IMR-90 (cell line): ENCODE results near the gene BTBD9. TPM values are rescaled to one million over a fixed set of nuclear protein-coding genes. Genes with fewer than 3 reads are reported as not detected.

Source experiments
- ATAC-seq: fragments of 200-7000 bp; cut with Tn5 transposase; 2 replicates; pipeline ENCODE4 v1.9.1; 2020; ENCODE audit warnings: low read depth, mild to moderate bottlenecking, moderate library complexity
- BruUV-seq: library from RNA; stranded (reverse); fragments of 400-500 nt; replicated peaks from 2 replicates; lab custom pipeline; 2021; lab: Mats Ljungman, UMichigan
- CTCF ChIA-PET: fragments of 300-600 bp; formaldehyde crosslinking; extraction: SDS; loops from one replicate; lab custom pipeline; 2021; ENCODE audit warnings: antibody characterized with exemption; lab: Yijun Ruan, JAX
- POLR2A ChIA-PET: fragments of 300-600 bp; sonication (Branson Sonifier 250); formaldehyde crosslinking; loops from one replicate; lab custom pipeline; 2022; ENCODE audit warnings: antibody characterized with exemption; ENCODE audit not compliant: unreplicated experiment; lab: Charles Lee
- DNase-seq: peaks from one replicate; pipeline ENCODE4 v3.0.0; 2013
- H2AFZ ChIP-seq: replicated peaks from 2 replicates; pipeline ENCODE3; 2013; ENCODE audit warnings: low read length, mild to moderate bottlenecking; ENCODE audit not compliant: poor library complexity
- H2AK5ac ChIP-seq: 2 replicates; pipeline ENCODE4 v1.6.1; 2013; ENCODE audit warnings: low read depth, low read length, inconsistent platforms
- H2AK9ac ChIP-seq: replicated peaks from 2 replicates; pipeline ENCODE3; 2013; ENCODE audit warnings: mild to moderate bottlenecking, low read depth, low read length, moderate library complexity; ENCODE audit not compliant: poor library complexity
- H2BK120ac ChIP-seq: 2 replicates; pipeline ENCODE4 v1.6.1; 2013; ENCODE audit warnings: low read depth, low read length, inconsistent platforms
- H2BK15ac ChIP-seq: 3 replicates; pipeline ENCODE4 v1.6.1; 2013; ENCODE audit warnings: low read depth, low read length, inconsistent platforms
- H2BK20ac ChIP-seq: 2 replicates; pipeline ENCODE4 v1.6.1; 2013; ENCODE audit warnings: low read depth, mild to moderate bottlenecking, inconsistent platforms, low read length, moderate library complexity
- H2BK5ac ChIP-seq: 2 replicates; pipeline ENCODE4 v1.6.1; 2013; ENCODE audit warnings: mild to moderate bottlenecking, low read depth, low read length, inconsistent platforms; ENCODE audit not compliant: poor library complexity, severe bottlenecking
- H3K14ac ChIP-seq: replicated peaks from 2 replicates; pipeline ENCODE4 v1.6.1; 2013; ENCODE audit warnings: low read depth, low read length, inconsistent platforms
- H3K18ac ChIP-seq: 2 replicates; pipeline ENCODE4 v1.6.1; 2013; ENCODE audit warnings: low read depth, low read length, control low read depth
- H3K23ac ChIP-seq: 2 replicates; pipeline ENCODE4 v1.6.1; 2013; ENCODE audit warnings: low read depth, low read length, inconsistent platforms
- H3K27ac ChIP-seq: 2 replicates; pipeline ENCODE4 v1.5.1; 2013; ENCODE audit warnings: mild to moderate bottlenecking, control low read depth, low read length; ENCODE audit not compliant: insufficient read depth
- H3K27me3 ChIP-seq: 2 replicates; pipeline ENCODE4 v1.6.1; 2013; ENCODE audit warnings: low read length; ENCODE audit not compliant: control insufficient read depth, insufficient read depth
- H3K36me3 ChIP-seq: 2 replicates; pipeline ENCODE4 v1.6.1; 2013; ENCODE audit warnings: low read length, mixed read lengths; ENCODE audit not compliant: control insufficient read depth, insufficient read depth
- H3K4ac ChIP-seq: 2 replicates; pipeline ENCODE4 v1.6.1; 2013; ENCODE audit warnings: low read depth, low read length, inconsistent platforms
- H3K4me1 ChIP-seq: 2 replicates; pipeline ENCODE4 v1.6.1; 2013; ENCODE audit warnings: low read length, mixed read lengths; ENCODE audit not compliant: control insufficient read depth, insufficient read depth
- H3K4me2 ChIP-seq: 2 replicates; pipeline ENCODE4 v1.6.1; 2013; ENCODE audit warnings: low read depth, mild to moderate bottlenecking, control low read depth, low read length, moderate library complexity
- H3K4me3 ChIP-seq: 2 replicates; pipeline ENCODE4 v1.5.1; 2013; ENCODE audit warnings: low read depth, mild to moderate bottlenecking, control low read depth, low read length, moderate library complexity; ENCODE audit not compliant: insufficient read depth
- H3K56ac ChIP-seq: 2 replicates; pipeline ENCODE4 v1.6.1; 2013; ENCODE audit warnings: low read length, inconsistent platforms; ENCODE audit not compliant: insufficient read depth; ENCODE audit errors: extremely low read depth
- H3K79me1 ChIP-seq, 2 experiments: 2 replicates each; pipeline ENCODE4 v1.6.1; 2013; ENCODE audit warnings: low read length in 2 of 2, inconsistent platforms in 1 of 2, low read depth in 1 of 2
- H3K9ac ChIP-seq: 2 replicates; pipeline ENCODE4 v1.6.1; 2013; ENCODE audit warnings: low read depth, low read length, control low read depth
- H3K9me1 ChIP-seq: 2 replicates; pipeline ENCODE4 v1.6.1; 2013; ENCODE audit warnings: low read length, inconsistent platforms; ENCODE audit not compliant: insufficient read depth
- H3K9me3 ChIP-seq: 2 replicates; pipeline ENCODE4 v1.6.1; 2013; ENCODE audit warnings: low read length; ENCODE audit not compliant: control insufficient read depth, insufficient read depth
- H4K20me1 ChIP-seq: 2 replicates; pipeline ENCODE4 v1.6.1; 2013; ENCODE audit warnings: low read length, inconsistent platforms; ENCODE audit not compliant: insufficient read depth
- H4K5ac ChIP-seq: 2 replicates; pipeline ENCODE4 v1.6.1; 2013; ENCODE audit warnings: mild to moderate bottlenecking, low read depth, low read length, control low read depth
- H4K8ac ChIP-seq, 2 experiments: 2 replicates each; pipeline ENCODE4 v1.6.1; 2013; ENCODE audit warnings: low read depth in 2 of 2, low read length in 2 of 2, control low read depth in 1 of 2, inconsistent platforms in 1 of 2
- H4K91ac ChIP-seq: 2 replicates; pipeline ENCODE4 v1.6.1; 2013; ENCODE audit warnings: low read depth, low read length, inconsistent platforms; ENCODE audit not compliant: insufficient read depth
- BHLHE40 ChIP-seq: fragments of 150-350 bp; IDR thresholded peaks from 2 replicates; pipeline ENCODE4 v1.6.1; 2016; ENCODE audit warnings: mild to moderate bottlenecking, low read depth, low read length
- CEBPB ChIP-seq: IDR thresholded peaks from 2 replicates; pipeline ENCODE4 v1.6.1; 2012; ENCODE audit warnings: low read depth, low read length, improper control_type of control experiment
- CHD1 ChIP-seq: IDR thresholded peaks from 2 replicates; pipeline ENCODE4 v1.6.1; 2012; ENCODE audit warnings: low read depth, low read length, improper control_type of control experiment
- FOS ChIP-seq: fragments of 150-350 bp; IDR thresholded peaks from 2 replicates; pipeline ENCODE4 v1.6.1; 2016; ENCODE audit warnings: low read depth, low read length
- MAFK ChIP-seq: IDR thresholded peaks from 2 replicates; pipeline ENCODE4 v1.6.1; 2012; ENCODE audit warnings: low read depth, low read length, improper control_type of control experiment
- MAZ ChIP-seq: IDR thresholded peaks from 2 replicates; pipeline ENCODE4 v1.6.1; 2012; ENCODE audit warnings: low read depth, mild to moderate bottlenecking, low read length, improper control_type of control experiment, moderate library complexity, borderline replicate concordance
- MXI1 ChIP-seq: IDR thresholded peaks from 2 replicates; pipeline ENCODE4 v1.6.1; 2012; ENCODE audit warnings: low read depth, mild to moderate bottlenecking, low read length, moderate library complexity, borderline replicate concordance
- NFE2L2 ChIP-seq: fragments of 150-350 bp; IDR thresholded peaks from 2 replicates; pipeline ENCODE4 v1.6.1; 2016; ENCODE audit warnings: low read depth, mild to moderate bottlenecking, low read length
- POLR2A ChIP-seq: IDR thresholded peaks from 2 replicates; pipeline ENCODE4 v1.6.1; 2012; ENCODE audit warnings: mild to moderate bottlenecking, low read depth, low read length
- RAD21 ChIP-seq: IDR thresholded peaks from 2 replicates; pipeline ENCODE4 v1.6.1; 2012; ENCODE audit warnings: low read length, improper control_type of control experiment
- RCOR1 ChIP-seq: IDR thresholded peaks from 2 replicates; pipeline ENCODE4 v1.6.1; 2012; ENCODE audit warnings: mild to moderate bottlenecking, low read length, improper control_type of control experiment; ENCODE audit not compliant: insufficient replicate concordance
- RFX5 ChIP-seq: IDR thresholded peaks from 2 replicates; pipeline ENCODE4 v1.8.0; 2012; ENCODE audit warnings: low read depth, mild to moderate bottlenecking, low read length, moderate library complexity
- SMC3 ChIP-seq: fragments of 150-350 bp; IDR thresholded peaks from 2 replicates; pipeline ENCODE4 v1.6.1; 2016; ENCODE audit warnings: low read depth, mild to moderate bottlenecking, antibody characterized with exemption, low read length, moderate library complexity
- WGBS, 2 experiments: methylation state at CpG; one replicate each; pipeline versions ENCODE4 v1.1.5 to v1.1.7; 2013; ENCODE audit warnings: missing lambda C conversion rate in 2 of 2; ENCODE audit not compliant: insufficient read length in 1 of 2; ENCODE audit errors: extremely low coverage in 2 of 2; 5-methylcytosine and 5-hydroxymethylcytosine counted together
- dilution Hi-C: fragments of 300-500 bp; cut with HindIII; formaldehyde crosslinking; loops from one replicate; pipeline ENCODE4 v1.14.3; 2018; ENCODE audit warnings: low sequenced_read_pairs; ENCODE audit not compliant: unreplicated experiment
- in situ Hi-C: fragments of 300-500 bp; cut with MboI; formaldehyde crosslinking; loops from 3 replicates; pipeline ENCODE4 v1.14.3; 2019; ENCODE audit warnings: low sequenced_read_pairs, inconsistent platforms, mixed read lengths
- intact Hi-C: fragments of 100-400 bp; cut with micrococcal nuclease; formaldehyde crosslinking; loops from 2 replicates; pipeline ENCODE4 v1.10.0; 2022
- polyA plus RNA-seq, 3 experiments: library from polyadenylated mRNA; depleted of rRNA; stranded (reverse); fragments of >200 nt; gene quantifications; 2 replicates each; pipeline ENCODE4 v1.2.3, GENCODE V29; 2012; ENCODE audit warnings: low replicate concordance in 1 of 3
- total RNA-seq: library from RNA; depleted of rRNA; stranded (reverse); fragments of >200 nt; gene quantifications from 2 replicates; pipeline ENCODE4 v1.2.3, GENCODE V29; 2012
- TF ChIP-seq, protein P1 (sequence below): conservative IDR thresholded peaks from 2 replicates; pipeline ENCODE4 v1.5.1; 2012; ENCODE audit warnings: mild to moderate bottlenecking, low read depth, low read length, improper control_type of control experiment
- TF ChIP-seq, protein P2 (sequence below): fragments of 150-350 bp; IDR thresholded peaks from 2 replicates; pipeline ENCODE4 v1.6.1; 2017; ENCODE audit warnings: mild to moderate bottlenecking, antibody characterized with exemption, low read length, low read depth
- TF ChIP-seq, protein P3 (sequence below): fragments of 150-350 bp; IDR thresholded peaks from 2 replicates; pipeline ENCODE4 v1.6.1; 2016; ENCODE audit warnings: low read depth, mild to moderate bottlenecking, low read length, moderate library complexity, borderline replicate concordance

The BTBD9 gene
- total and polyA plus RNA-seq, 2 of the 4 experiments (the other 2 are of a cell fraction) = 4.1 to 22.0 TPM

DNA sequence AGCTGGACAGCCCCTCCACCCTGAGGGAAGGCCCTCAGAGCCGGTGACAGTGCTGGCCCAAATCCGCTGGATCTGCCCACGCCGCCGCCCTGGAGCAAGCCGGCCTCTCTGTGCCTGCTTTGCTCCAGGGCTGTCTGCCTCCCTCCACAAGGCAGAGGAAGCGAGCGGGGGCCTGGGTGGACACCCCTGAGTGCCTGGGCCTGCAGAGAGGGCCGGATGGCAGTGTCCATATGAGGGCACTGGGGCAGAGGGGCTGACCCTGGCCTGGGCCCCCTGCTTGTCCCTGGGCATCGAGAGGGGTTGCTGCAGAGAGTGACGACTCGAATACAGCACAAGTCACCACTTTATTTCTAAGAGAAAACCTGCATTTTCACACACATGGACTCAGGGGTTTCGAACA lies 471.6 kb downstream of the BTBD9 start:
- DNase-seq (no peak), ATAC-seq (no peak)
- Histone ChIP-seq H4K5ac (no peak overlapping the region), H3K36me3 (no peaks in the 10 kb centered on the region), H2BK5ac (no peak overlapping the region), H3K18ac (no peak overlapping the region), H2BK15ac (no peak overlapping the region), H3K9me1 (no peaks in the 10 kb centered on the region; the same call in 1 of the 2 replicates), H3K9ac (no peak overlapping the region), H2AK5ac (no peak overlapping the region), H3K79me1 (no peaks in the 10 kb centered on the region; a peak in 1 of 4 replicates), H4K8ac (no peak overlapping the region), H2BK120ac (no peak overlapping the region), H3K4me1 (no peaks in the 10 kb centered on the region), H2AFZ (no peak overlapping the region), H3K27me3 (no peaks in the 10 kb centered on the region), H3K56ac (no peak overlapping the region), H2AK9ac (no peak overlapping the region), H3K4me2 (no peak overlapping the region), H2BK20ac (no peak overlapping the region), H3K23ac (no peak overlapping the region), H3K4me3 (no peak overlapping the region), H4K91ac (no peak overlapping the region), H3K14ac (no peak overlapping the region), H3K4ac (no peak overlapping the region), H4K20me1 (no peaks in the 10 kb centered on the region), H3K9me3 (no peaks in the 10 kb centered on the region), H3K27ac (no peak overlapping the region)
- intact Hi-C loops (no loop called here), in situ Hi-C loops (no loop called here), dilution Hi-C loops (no loop called here)
- ChIA-PET POLR2A (no interaction called here), CTCF (no interaction called here)
- TF ChIP-seq, protein P1, sequence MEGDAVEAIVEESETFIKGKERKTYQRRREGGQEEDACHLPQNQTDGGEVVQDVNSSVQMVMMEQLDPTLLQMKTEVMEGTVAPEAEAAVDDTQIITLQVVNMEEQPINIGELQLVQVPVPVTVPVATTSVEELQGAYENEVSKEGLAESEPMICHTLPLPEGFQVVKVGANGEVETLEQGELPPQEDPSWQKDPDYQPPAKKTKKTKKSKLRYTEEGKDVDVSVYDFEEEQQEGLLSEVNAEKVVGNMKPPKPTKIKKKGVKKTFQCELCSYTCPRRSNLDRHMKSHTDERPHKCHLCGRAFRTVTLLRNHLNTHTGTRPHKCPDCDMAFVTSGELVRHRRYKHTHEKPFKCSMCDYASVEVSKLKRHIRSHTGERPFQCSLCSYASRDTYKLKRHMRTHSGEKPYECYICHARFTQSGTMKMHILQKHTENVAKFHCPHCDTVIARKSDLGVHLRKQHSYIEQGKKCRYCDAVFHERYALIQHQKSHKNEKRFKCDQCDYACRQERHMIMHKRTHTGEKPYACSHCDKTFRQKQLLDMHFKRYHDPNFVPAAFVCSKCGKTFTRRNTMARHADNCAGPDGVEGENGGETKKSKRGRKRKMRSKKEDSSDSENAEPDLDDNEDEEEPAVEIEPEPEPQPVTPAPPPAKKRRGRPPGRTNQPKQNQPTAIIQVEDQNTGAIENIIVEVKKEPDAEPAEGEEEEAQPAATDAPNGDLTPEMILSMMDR = no peak
- TF ChIP-seq RAD21 (no peak), MXI1 (no peak), CEBPB (no peak), RFX5 (no peak), BHLHE40 (no peak), NFE2L2 (no peak), RCOR1 (no peak), POLR2A (no peak), FOS (no peak), CHD1 (no peak), MAFK (no peak), SMC3 (no peak), MAZ (no peak)
- TF ChIP-seq, protein P2, sequence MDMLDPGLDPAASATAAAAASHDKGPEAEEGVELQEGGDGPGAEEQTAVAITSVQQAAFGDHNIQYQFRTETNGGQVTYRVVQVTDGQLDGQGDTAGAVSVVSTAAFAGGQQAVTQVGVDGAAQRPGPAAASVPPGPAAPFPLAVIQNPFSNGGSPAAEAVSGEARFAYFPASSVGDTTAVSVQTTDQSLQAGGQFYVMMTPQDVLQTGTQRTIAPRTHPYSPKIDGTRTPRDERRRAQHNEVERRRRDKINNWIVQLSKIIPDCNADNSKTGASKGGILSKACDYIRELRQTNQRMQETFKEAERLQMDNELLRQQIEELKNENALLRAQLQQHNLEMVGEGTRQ = no peak
- TF ChIP-seq, protein P3, sequence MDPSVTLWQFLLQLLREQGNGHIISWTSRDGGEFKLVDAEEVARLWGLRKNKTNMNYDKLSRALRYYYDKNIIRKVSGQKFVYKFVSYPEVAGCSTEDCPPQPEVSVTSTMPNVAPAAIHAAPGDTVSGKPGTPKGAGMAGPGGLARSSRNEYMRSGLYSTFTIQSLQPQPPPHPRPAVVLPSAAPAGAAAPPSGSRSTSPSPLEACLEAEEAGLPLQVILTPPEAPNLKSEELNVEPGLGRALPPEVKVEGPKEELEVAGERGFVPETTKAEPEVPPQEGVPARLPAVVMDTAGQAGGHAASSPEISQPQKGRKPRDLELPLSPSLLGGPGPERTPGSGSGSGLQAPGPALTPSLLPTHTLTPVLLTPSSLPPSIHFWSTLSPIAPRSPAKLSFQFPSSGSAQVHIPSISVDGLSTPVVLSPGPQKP = no peak
- 96% methylated on average over 4 of the region's 13 CpGs; no CpG with 5 or more reads in 1 of the 2 experiments for WGBS, 2 experiments
- no TSS peak for BruUV-seq
